GM06990 (cell line): ENCODE results near the gene LDLRAD1.

Experiments used
- DNase-seq: peaks from one replicate; pipeline ENCODE4 v3.0.0-alpha.2; 2011; ENCODE audit not compliant: insufficient read length; ENCODE audit errors: extremely low read depth
- H3K27me3 ChIP-seq: replicated peaks from 2 replicates; pipeline ENCODE4 v1.6.0; 2011; ENCODE audit warnings: low read length; ENCODE audit not compliant: control insufficient read depth, insufficient read depth
- H3K36me3 ChIP-seq: 2 replicates; pipeline ENCODE4 v1.5.1; 2011; ENCODE audit warnings: low read length; ENCODE audit not compliant: control insufficient read depth, insufficient read depth
- H3K4me3 ChIP-seq: replicated peaks from 2 replicates; pipeline ENCODE4 v1.5.1; 2011; ENCODE audit warnings: low read depth, mild to moderate bottlenecking, control low read depth, low read length
- CTCF ChIP-seq: IDR thresholded peaks from 2 replicates; pipeline ENCODE4 v1.5.1; 2011; ENCODE audit warnings: low read length, control low read depth, mild to moderate bottlenecking, inconsistent platforms; ENCODE audit not compliant: insufficient read depth, poor library complexity, severe bottlenecking

The LDLRAD1 gene

GRCh38 chr1:53967409-53968124 lies 50.4 kb downstream of the LDLRAD1 start:
- no peak for TF ChIP-seq CTCF
- Histone ChIP-seq H3K36me3 (peaks cover 14% of the 10 kb centered on the region), H3K27me3 (no peaks in the 10 kb centered on the region), H3K4me3 (no peak overlapping the region)
- DNase-seq, result no peak

- Histone ChIP-seq H3K27me3 (no peaks in the 10 kb centered on the region), H3K36me3 (peaks cover 17% of the 10 kb centered on the region), H3K4me3 (no peak overlapping the region)
- TF ChIP-seq CTCF, result no peak
- no peak for DNase-seq
Measured at GRCh38 chr1:53966794-53967193, 51.2 kb downstream of the LDLRAD1 start.

GRCh38 chr1:53964109-53964508 lies 53.9 kb downstream of the LDLRAD1 start:
- peaks cover 20% of the 10 kb centered on the region for H3K36me3 ChIP-seq
- no peak for DNase-seq
- no peak for TF ChIP-seq CTCF

GRCh38 chr1:53963460-53963859 lies 54.5 kb downstream of the LDLRAD1 start:
- TF ChIP-seq CTCF, result no peak
- no peak overlapping the region for H3K4me3 ChIP-seq
- no peaks in the 10 kb centered on the region for H3K27me3 ChIP-seq
- no peak for DNase-seq
- peaks cover 20% of the 10 kb centered on the region for H3K36me3 ChIP-seq

More at GRCh38 chr1:53964109-53964508, 53.9 kb downstream of the LDLRAD1 start:
- H3K27me3 ChIP-seq, result no peaks in the 10 kb centered on the region
- H3K4me3 ChIP-seq, result no peak overlapping the region

- Histone ChIP-seq H3K27me3 (no peaks in the 10 kb centered on the region), H3K4me3 (no peak overlapping the region), H3K36me3 (peaks cover 20% of the 10 kb centered on the region)
- TF ChIP-seq CTCF, result no peak
- no peak for DNase-seq
Measured at GRCh38 chr1:53962395-53962794, 55.6 kb downstream of the LDLRAD1 start.
